Right lobe of liver (tissue), 4 donors: ENCODE data around the gene MAST4.

Source experiments
- CTCF ChIP-seq, 4 donors: fragments of 200-600 bp in 3 of 4; fragments of 450-650 bp in 1 of 4; IDR thresholded peaks; one replicate each; pipeline versions ENCODE4 v1.5.1 to v1.8.0; 2016 to 2022; ENCODE audit warnings: antibody characterized with exemption in 4 of 4, mild to moderate bottlenecking in 2 of 4
- POLR2A ChIP-seq: fragments of 450-650 bp; IDR thresholded peaks from one replicate; pipeline ENCODE4 v1.6.1; 2017; ENCODE audit warnings: antibody characterized with exemption, mild to moderate bottlenecking
- donor health status: DM: no; HTN: no; CAD: no.
- donor health status: DM: no; HTN: no; CAD: no.
- donor health status: DM: no; HTN: yes; CAD: no.

GRCh38 chr5:67090040-67090439 lies 493.8 kb downstream of the MAST4 start:
- no peak for TF ChIP-seq CTCF (IDR thresholded peaks at IDR 0.05)
- no peak for TF ChIP-seq POLR2A
